DOHH2 (cell line): Measurements from ENCODE around the gene VAV2.

Experiments used
- H3F3A ChIP-seq: fragments of 200-600 bp; sonication (generic), shearing (Covaris generic); 2 replicates; pipeline ENCODE4 v1.6.0; 2016; ENCODE audit warnings: antibody characterized with exemption, mild to moderate bottlenecking; ENCODE audit not compliant: control insufficient read depth, insufficient read depth
- H3K27ac ChIP-seq: fragments of 200-600 bp; sonication (generic); 2 replicates; pipeline ENCODE4 v1.5.1; 2014; ENCODE audit warnings: low read depth, mild to moderate bottlenecking, low read length, moderate library complexity
- H3K27me3 ChIP-seq: fragments of 200-600 bp; sonication (generic); 2 replicates; pipeline ENCODE4 v1.6.1; 2014; ENCODE audit warnings: mild to moderate bottlenecking, low read length, mixed read lengths; ENCODE audit not compliant: control insufficient read depth
- H3K36me3 ChIP-seq: fragments of 200-600 bp; sonication (generic); 2 replicates; pipeline ENCODE4 v1.6.1; 2014; ENCODE audit warnings: mild to moderate bottlenecking, low read length, moderate library complexity, mixed read lengths; ENCODE audit not compliant: control insufficient read depth
- H3K4me1 ChIP-seq: fragments of 200-600 bp; sonication (generic); 2 replicates; pipeline ENCODE4 v1.6.1; 2014; ENCODE audit warnings: mild to moderate bottlenecking, low read length, mixed read lengths; ENCODE audit not compliant: control insufficient read depth
- H3K4me2 ChIP-seq: fragments of 200-600 bp; sonication (generic); 2 replicates; pipeline ENCODE4 v1.6.0; 2014; ENCODE audit warnings: mild to moderate bottlenecking, low read length, moderate library complexity
- H3K4me3 ChIP-seq: fragments of 200-600 bp; sonication (generic); 2 replicates; pipeline ENCODE4 v1.5.1; 2014; ENCODE audit warnings: mild to moderate bottlenecking, low read length, mixed read lengths
- H3K79me2 ChIP-seq: fragments of 200-600 bp; sonication (generic); 2 replicates; pipeline ENCODE4 v1.6.1; 2014; ENCODE audit warnings: mild to moderate bottlenecking, low read length, mixed read lengths; ENCODE audit not compliant: control insufficient read depth
- H3K9me2 ChIP-seq: fragments of 200-600 bp; sonication (generic); replicated peaks from 2 replicates; pipeline ENCODE4 v1.6.1; 2014; ENCODE audit warnings: mild to moderate bottlenecking, low read length, mixed read lengths; ENCODE audit not compliant: control insufficient read depth
- H3K9me3 ChIP-seq: fragments of 200-600 bp; sonication (generic); 2 replicates; pipeline ENCODE4 v1.6.1; 2014; ENCODE audit warnings: antibody characterized with exemption, low read length, mixed read lengths; ENCODE audit not compliant: control insufficient read depth, insufficient read depth
- H4K20me1 ChIP-seq: fragments of 200-600 bp; sonication (generic); 2 replicates; pipeline ENCODE4 v1.6.0; 2014; ENCODE audit warnings: low read depth, mild to moderate bottlenecking, antibody characterized with exemption, low read length, moderate library complexity; ENCODE audit not compliant: control insufficient read depth, insufficient read depth
- CTCF ChIP-seq: fragments of 200-600 bp; sonication (generic); IDR thresholded peaks from one replicate; pipeline ENCODE4 v1.5.1; 2014; ENCODE audit warnings: antibody characterized with exemption, mild to moderate bottlenecking, low read depth, low read length; ENCODE audit not compliant: poor library complexity, severe bottlenecking
- EZH2phosphoT487 ChIP-seq: fragments of 200-600 bp; sonication (generic); IDR thresholded peaks from 2 replicates; pipeline ENCODE4 v1.6.1; 2017; ENCODE audit warnings: borderline replicate concordance, mild to moderate bottlenecking, antibody characterized with exemption, low read length, moderate library complexity, mixed read lengths

The VAV2 gene

GRCh38 chr9:133843751-133844397 lies 148.2 kb downstream of the VAV2 start:
- Histone ChIP-seq H3K79me2 (no peaks in the 10 kb centered on the region), H4K20me1 (0 out of 2 replicates have a peak, but pooled peaks cover 3% of the 10 kb centered on the region), H3K4me2 (no peak overlapping the region), H3K4me1 (no peaks in the 10 kb centered on the region), H3K4me3 (no peak overlapping the region), H3K27me3 (no peaks in the 10 kb centered on the region), H3K27ac (no peak overlapping the region), H3K9me3 (no peaks in the 10 kb centered on the region), H3K36me3 (no peaks in the 10 kb centered on the region), H3F3A (no peaks in the 10 kb centered on the region), H3K9me2 (no peaks in the 10 kb centered on the region)
- no peak for TF ChIP-seq CTCF
- no peak for TF ChIP-seq EZH2phosphoT487

- H3K79me2 ChIP-seq, result no peaks in the 10 kb centered on the region
- H3K9me3 ChIP-seq, result no peaks in the 10 kb centered on the region
- H3K4me2 ChIP-seq, result no peak overlapping the region
- H3K27me3 ChIP-seq, result no peaks in the 10 kb centered on the region
- H3K27ac ChIP-seq, result no peak overlapping the region
- H3K36me3 ChIP-seq, result no peaks in the 10 kb centered on the region
- H3K4me1 ChIP-seq, result no peaks in the 10 kb centered on the region
- no peaks in the 10 kb centered on the region for H3F3A ChIP-seq
- no peak overlapping the region for H3K4me3 ChIP-seq
- no peak for TF ChIP-seq CTCF
- TF ChIP-seq EZH2phosphoT487, result no peak
- 0 out of 2 replicates have a peak, but pooled peaks cover 3% of the 10 kb centered on the region for H4K20me1 ChIP-seq
- no peaks in the 10 kb centered on the region for H3K9me2 ChIP-seq
Observed at GRCh38 chr9:133843250-133843649, 148.9 kb downstream of the VAV2 start.

GRCh38 chr9:133842721-133843227 lies 149.3 kb downstream of the VAV2 start:
- Histone ChIP-seq H3K27ac (no peak overlapping the region), H3K9me3 (no peaks in the 10 kb centered on the region), H3K4me3 (no peak overlapping the region), H3K36me3 (no peaks in the 10 kb centered on the region), H3K4me2 (no peak overlapping the region), H4K20me1 (0 out of 2 replicates have a peak, but pooled peaks cover 3% of the 10 kb centered on the region), H3K27me3 (no peaks in the 10 kb centered on the region), H3K4me1 (no peaks in the 10 kb centered on the region), H3K79me2 (no peaks in the 10 kb centered on the region), H3F3A (no peaks in the 10 kb centered on the region), H3K9me2 (no peaks in the 10 kb centered on the region)
- TF ChIP-seq EZH2phosphoT487 (no peak), CTCF (no peak)
